Cardiac fibroblast (primary cell): ENCODE results near the gene DDHD1.

Experiments used
- DNase-seq, 2 donors: peaks; one replicate each; pipeline versions ENCODE4 v3.0.0 to v3.0.0-alpha.2; 2010; ENCODE audit warnings: low read depth in 2 of 2
- H3K4me3 ChIP-seq, 2 donors: replicated peaks in 1 of 2; 1 replicate in 1 of 2; 2 replicates in 1 of 2; pipeline ENCODE4 v1.5.1; 2011; ENCODE audit warnings: low read depth in 2 of 2, low read length in 2 of 2, mild to moderate bottlenecking in 2 of 2, moderate library complexity in 1 of 2
- CTCF ChIP-seq: IDR thresholded peaks from one replicate; pipeline ENCODE4 v1.5.1; 2011; ENCODE audit warnings: low read depth, mild to moderate bottlenecking, low read length, inconsistent platforms

The DDHD1 gene

GRCh38 chr14:53016491-53016890, 136.6 kb downstream of the DDHD1 start:
- no peak for TF ChIP-seq CTCF
- no peak overlapping the region for H3K4me3 ChIP-seq
- DNase-seq, result peak in 1 of 2 donors; percentile 67

GRCh38 chr14:53011053-53011462, 142.1 kb downstream of the DDHD1 start:
- H3K4me3 ChIP-seq, result peak overlapping the region in 1 of 2 donors; percentile 15
- peak; percentile 99 for DNase-seq
- TF ChIP-seq CTCF, result no peak

GRCh38 chr14:53010193-53011040, 142.7 kb downstream of the DDHD1 start:
- no peak overlapping the region for H3K4me3 ChIP-seq
- DNase-seq, result peak in 1 of 2 donors; percentile 38
- TF ChIP-seq CTCF, result no peak

GRCh38 chr14:53006931-53007562, 146.1 kb downstream of the DDHD1 start:
- H3K4me3 ChIP-seq, result no peak overlapping the region
- TF ChIP-seq CTCF, result no peak
- peak in 1 of 2 donors; percentile 29 for DNase-seq

GRCh38 chr14:53004976-53005375, 148.1 kb downstream of the DDHD1 start:
- H3K4me3 ChIP-seq, result no peak overlapping the region
- DNase-seq, result peak; percentile 30 to 46
- TF ChIP-seq CTCF, result no peak

GRCh38 chr14:53003776-53004175, 149.3 kb downstream of the DDHD1 start:
- H3K4me3 ChIP-seq, result no peak overlapping the region
- no peak for TF ChIP-seq CTCF
- no peak for DNase-seq
